ENCODE data around the gene EPB41.

- TF ChIP-seq, protein P1, sequence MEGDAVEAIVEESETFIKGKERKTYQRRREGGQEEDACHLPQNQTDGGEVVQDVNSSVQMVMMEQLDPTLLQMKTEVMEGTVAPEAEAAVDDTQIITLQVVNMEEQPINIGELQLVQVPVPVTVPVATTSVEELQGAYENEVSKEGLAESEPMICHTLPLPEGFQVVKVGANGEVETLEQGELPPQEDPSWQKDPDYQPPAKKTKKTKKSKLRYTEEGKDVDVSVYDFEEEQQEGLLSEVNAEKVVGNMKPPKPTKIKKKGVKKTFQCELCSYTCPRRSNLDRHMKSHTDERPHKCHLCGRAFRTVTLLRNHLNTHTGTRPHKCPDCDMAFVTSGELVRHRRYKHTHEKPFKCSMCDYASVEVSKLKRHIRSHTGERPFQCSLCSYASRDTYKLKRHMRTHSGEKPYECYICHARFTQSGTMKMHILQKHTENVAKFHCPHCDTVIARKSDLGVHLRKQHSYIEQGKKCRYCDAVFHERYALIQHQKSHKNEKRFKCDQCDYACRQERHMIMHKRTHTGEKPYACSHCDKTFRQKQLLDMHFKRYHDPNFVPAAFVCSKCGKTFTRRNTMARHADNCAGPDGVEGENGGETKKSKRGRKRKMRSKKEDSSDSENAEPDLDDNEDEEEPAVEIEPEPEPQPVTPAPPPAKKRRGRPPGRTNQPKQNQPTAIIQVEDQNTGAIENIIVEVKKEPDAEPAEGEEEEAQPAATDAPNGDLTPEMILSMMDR (IDR thresholded peaks at IDR 0.05), result no peak
- no peak for TF ChIP-seq POLR2A (IDR thresholded peaks at IDR 0.05)
Measured at GRCh38 chr1:28894785-28895184, 19.6 kb upstream of the EPB41 start.
